ENCODE results near the gene REG4.
A peak's percentile ranks its signal among the peaks of the same experiment; 100 is the strongest.
"Not testable (repeated sequence)": the region's sequence is repeated elsewhere in the genome, so short reads cannot be mapped to it uniquely, and the experiment has no call there.

REG4 gene

DNA sequence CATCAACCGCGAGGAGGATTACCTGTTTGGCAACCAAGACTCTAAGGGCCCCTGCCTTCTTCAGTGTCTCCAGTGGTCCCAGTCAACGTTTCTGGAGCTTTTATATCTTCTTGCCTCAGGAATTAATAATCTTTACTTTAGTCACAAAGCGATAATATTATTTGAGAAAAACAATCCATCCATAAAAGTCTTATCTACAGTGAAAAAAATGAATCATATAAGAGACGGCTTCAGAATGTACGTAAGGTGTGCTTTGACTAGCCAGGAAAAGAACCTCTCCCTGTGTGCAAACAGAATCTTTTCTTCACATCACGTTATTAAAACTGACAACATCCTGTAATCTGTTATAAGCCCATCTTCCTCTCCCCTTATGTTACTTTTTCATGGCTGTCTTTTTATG lies at the start of gene REG4:
Gene REG4 (minus strand): TSS at position 74 of the 400 bp plus-strand sequence. CDS start 2,691 bp downstream, outside the sequence.
- DNase-seq, result no peak

DNA sequence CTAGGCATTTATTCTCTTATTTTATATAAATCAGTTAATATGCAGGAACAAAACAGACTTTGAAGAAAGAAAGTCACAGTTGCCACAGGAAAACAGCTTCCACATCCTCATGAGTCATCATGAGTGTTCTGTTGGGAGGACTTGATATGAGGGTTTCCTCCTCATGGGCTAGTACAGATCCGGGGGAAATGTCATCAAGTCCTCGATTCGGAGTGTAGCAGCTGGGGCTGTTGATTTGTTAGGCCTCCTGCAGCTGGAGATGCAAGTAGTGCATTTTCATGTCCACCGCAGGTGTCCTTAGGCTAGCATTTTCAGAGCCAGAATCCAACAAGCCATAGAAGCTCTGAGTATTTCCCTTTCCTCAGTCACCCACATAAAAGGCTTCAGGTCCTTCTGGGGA lies 48.4 kb upstream of the REG4 start:
- peak; percentile 15 for DNase-seq

DNA sequence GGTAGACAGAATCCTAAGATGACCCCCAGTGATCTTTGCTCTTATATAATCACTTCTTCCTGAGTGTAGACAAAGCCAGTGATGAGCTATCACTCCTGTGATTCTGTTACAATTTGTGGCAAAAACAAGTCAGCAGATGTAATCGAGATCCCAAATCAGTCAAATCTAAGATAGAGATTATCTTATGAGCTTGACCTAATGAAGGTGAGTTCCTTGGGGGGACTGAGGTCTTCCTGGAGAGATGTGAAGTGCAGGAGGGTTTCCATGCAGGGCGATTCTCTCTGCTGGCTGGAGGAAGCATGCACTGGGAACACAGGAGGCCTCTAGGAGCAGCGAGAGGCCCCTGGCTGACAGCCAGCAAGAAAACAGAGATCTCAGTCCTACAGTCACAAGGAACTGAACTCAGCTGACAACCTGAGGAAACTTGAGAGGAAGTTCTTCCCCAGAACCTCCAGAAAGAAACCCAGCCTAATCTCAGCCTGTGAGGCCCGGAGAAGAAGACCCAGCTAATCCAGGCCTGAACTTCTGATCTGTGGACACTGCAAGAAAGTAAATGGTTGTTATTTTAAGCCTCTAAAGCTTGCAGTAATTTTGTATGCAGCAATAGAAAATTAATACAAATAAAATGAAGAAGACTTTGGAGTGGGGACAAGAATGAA lies 47.4 kb upstream of the REG4 start:
- DNase-seq, result not testable (repeated sequence)

DNA sequence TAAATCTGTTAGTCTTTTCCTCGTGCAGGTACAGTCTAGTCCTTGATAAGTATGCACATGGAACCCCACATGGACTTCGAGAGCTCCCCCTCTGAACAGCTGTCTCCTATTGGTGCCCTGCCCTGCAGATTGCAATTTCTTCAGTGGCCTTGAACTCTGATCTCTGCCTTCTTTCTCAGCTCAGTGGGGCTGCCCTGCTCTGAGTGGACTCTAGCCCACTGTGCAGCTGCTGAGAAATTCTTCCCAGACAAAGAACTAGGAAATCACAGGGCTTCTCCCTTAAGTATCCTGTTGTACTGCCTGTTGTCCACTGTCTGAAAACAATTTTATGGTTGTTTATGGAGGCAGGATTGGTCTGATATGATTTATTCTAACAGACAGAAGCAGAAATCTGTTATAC lies 46.9 kb upstream of the REG4 start:
- no peak for DNase-seq

DNA sequence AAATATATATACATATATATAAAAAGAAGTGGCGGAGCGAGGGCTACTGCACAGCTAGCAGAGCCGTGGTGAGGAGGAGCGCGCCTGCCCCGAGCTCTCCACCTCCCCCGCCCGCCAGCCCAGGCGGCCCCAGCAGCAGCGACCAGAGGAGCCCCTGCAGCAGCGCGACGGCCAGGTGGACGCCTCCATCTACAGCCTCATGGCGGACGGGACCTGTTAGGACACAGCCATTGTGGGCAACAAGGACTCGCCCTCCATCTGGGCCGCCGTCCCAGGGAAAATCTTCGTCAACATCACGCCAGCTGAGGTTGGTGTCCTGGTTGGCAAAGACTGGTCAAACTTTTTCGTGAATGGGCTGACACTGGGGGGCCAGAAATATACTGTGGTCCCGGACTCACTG lies 41.9 kb upstream of the REG4 start:
- no peak for DNase-seq

DNA sequence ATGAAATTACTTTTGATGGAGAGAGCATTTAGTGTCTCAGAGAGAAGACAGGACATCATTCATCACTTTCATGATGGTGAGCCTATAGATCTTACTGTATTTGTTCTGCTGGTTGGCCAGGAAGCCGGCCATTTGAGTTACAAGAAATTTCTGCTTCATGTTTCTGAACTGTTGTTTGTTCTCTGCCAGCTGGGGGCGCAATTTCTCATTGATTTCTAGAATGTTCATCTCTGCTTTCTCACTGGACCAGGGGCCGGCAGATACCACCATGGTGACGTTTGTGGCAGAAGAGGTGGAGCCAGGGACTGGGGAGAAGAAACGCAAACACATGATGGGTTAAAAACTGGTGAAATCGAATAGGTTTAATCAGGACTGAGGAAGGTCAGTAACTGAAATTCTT lies 32.9 kb upstream of the REG4 start:
- DNase-seq, result not testable (repeated sequence)

DNA sequence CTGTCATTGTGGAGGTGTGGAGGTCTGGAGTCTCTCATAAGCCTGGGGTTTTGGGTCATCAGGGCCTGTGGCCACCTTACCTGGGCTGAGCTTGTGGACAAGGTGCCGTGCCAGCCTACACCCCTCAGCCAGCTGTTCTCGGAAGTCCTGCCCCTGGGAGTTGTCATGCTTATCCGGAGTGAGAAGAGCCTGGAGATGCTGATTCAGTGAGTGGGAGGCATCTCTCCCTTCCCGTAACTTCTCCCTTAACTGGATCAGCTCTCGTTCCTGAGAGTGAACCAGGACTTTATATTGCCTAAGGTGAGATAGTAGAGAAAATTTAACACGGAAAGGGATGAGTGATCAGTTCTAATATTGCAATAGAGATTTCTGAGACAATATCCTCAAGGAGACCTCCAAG lies 30.0 kb upstream of the REG4 start:
- DNase-seq, result no peak

DNA sequence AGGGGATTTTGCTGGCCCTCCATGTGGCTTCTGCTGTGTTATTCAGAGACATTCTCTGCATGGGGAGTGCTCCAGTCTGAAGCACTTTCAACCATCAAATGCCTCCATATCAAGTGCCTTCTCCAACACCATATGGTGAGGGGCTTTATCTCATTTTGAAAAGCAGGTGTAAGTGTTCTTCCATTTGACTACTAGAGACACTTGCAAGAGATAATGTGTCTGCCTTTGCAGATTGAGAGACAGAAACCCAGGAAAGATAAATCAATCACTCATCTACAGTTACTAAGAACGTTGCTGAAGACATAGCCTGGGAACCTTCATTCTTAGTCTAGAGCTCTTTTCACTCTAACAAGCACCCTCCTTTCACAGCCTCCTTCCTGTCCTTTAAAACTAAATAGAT lies 29.5 kb upstream of the REG4 start:
- no peak for DNase-seq

DNA sequence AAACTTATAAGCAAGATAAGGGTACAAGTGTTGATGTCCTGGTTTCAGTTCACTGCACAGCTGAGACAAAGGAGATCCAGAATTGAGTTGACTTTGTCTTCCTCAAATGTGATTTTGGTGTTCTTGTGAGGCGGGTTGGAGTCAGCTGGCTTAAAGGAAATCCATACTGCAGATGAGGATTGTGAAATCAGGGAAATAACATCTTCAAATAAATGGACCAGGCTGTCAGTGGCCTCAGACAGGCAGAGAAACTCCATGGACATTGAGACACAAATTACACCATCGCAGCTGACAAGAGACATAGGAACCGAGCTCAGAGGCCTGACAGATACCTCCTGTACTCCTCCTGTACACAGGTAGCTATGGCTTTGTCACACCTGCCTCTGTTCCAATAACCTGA lies 27.0 kb upstream of the REG4 start:
- no peak for DNase-seq

DNA sequence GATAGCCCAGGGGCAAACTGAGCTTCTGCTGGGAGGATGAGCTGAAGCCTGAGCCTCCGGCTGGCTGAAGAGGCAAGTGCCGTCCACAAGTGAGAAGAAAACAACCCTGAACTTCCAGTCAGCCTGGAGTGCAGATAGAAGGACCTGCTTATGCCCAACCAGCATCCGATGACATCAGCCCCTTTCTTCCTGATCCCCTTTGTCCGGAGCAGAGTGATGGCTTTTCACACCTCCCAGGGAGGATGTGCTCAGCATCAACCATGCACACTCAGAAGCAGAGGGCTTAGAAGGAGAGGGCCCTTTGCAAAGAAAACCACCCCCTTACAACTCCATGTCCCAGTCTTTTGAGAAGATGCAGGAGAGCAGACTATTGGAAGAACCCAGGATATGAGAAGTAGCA lies 23.7 kb upstream of the REG4 start:
- DNase-seq, result no peak

DNA sequence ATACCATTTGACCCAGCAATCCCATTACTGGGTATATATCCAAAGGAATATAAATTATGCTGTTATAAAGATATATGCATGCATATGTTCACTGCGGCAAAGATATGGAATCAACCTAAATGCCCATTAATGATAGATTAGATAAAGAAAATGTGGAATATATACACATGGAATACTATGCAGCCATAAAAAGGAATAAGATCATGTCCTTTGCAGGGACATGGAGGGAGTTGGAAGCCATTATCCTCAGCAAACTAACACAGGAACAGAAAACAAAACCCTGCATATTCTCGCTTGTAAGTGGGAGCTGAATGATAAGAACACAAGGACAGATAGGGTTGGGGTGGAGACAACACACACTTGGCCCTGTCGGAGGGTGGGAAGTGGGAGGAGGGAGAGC lies 19.8 kb upstream of the REG4 start:
- DNase-seq, result no peak

DNA sequence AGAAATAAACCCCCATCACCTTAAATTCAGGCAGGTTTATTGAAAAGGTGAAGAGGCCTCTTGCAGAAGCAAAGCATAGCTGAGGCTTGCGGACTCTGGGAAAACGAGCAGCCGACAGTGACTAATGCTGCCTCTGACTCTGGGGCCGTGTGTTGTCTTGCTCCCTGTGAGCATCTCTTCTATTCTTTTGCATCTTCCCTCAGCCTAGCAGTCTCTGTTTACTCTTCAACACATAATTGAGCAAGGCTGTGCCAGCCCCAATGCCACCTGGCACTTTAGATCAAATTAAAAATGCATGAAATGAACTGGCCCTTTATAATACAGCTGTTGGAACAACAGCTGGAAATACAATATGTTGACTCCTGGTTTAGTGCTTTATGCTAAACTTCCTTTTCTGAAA lies 18.4 kb upstream of the REG4 start:
- DNase-seq, result no peak

DNA sequence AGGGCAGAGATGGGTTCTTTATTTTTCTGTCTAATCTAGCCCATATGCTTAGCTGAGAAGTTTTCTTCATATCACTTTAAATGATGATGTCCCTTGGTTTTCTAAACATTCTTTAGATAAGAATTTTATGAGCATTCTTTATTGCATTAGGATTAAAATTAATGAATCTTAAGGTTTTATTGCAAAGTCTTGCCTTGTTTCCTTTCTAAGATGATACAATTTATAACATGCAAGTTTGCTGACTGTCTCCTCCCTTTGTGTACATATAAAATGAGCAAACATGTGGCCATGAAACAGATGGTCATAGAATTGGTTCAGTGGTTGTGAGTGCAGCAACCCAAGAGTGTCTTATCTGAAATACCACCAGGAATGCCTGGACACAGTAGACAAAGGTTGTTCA lies 17.7 kb upstream of the REG4 start:
- not testable (repeated sequence) for DNase-seq

DNA sequence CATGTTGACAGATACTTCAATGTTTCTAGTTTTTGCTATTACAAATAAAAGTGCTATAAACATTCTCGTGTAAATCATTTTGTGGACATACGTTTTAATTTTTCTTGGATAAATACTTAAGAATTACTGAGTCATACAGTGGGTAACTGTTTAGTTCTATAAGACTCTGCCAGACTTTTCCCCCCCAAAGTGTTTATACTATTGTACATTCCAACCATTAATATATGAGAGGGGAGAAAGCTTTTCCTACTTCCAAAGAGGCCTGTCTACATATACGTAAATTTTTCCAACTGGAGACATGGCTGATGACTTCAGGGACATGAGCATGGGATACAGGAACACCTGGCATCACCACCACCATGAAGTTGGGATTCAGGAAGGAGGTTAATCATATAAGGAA lies 17.0 kb upstream of the REG4 start:
- no peak for DNase-seq

DNA sequence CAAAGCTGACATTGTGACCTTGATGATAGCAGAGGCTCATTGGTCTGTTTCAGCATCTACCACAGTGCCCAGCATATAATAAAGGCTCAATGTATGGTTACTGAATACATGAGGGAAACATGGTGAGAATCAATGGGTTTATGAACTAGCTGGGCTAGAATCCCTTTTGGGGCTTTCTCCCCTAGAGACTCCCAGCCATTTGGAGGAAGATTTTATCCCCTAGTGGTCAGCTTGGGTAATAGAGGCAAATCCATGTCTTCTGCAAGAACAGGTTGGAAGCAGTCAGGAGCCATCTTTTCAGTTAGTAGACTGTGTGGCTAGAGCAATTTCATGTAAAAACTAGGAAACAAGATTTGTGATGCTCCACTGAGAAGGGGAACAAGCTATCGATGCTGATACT lies 15.8 kb upstream of the REG4 start:
- DNase-seq, result no peak

DNA sequence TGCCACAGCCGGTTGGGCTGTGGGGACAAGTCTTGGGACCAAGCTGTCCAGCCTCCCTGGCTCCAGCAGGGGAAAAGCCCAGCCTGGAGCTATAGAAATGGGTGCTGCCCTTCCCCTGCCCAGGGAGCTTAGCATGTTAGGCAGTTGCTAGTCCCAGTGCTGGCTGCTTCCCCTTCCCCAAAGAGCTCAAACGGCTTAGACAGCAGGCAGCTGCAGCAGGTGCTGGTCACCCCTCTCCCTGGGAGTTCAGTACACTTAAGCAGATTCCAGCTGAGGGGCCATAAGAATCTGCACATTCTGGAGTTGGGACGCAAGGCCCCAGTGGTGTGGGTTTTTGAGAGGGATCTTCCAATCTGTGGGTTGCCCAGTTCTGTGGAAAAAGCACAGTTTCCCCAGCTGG lies 11.1 kb upstream of the REG4 start:
- no peak for DNase-seq

DNA sequence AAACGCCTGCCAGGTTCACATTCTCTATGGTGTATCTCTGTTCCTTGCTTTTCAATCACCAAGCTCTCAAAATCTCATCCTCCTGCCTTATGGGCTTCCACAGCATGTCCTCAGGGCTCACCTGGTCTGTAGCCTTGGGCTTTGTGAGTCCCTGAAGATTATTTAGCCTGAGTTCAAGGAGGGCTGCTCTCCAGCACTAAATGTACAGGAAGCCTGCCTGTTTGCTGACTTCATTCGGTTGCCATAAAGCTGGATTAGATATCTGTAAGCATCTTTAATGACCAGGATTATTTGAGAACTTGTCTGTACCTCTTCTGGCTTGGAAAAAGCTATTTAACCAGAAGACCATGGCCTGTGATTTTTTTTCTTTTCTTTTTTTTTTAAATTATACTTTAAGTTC lies 6.9 kb upstream of the REG4 start:
- no peak for DNase-seq

DNA sequence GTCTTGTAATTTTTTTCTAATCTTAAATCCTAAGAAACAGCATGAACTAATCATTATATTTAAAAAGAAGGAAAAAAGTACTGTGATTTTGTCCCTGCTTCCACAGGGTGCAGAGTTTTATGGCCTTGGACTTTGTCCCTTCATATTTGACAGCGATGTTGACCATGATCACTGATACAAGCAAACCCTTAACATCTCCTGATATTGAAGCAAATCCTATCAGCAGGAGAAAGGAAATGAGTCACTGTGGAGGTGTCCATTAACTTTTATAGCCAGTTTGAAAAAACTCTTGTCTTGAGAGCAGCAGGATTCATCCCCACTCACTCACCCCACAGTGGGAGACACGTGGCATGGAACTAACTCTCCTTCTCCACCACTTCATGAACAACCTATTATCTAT lies 5.1 kb upstream of the REG4 start:
- no peak for DNase-seq

DNA sequence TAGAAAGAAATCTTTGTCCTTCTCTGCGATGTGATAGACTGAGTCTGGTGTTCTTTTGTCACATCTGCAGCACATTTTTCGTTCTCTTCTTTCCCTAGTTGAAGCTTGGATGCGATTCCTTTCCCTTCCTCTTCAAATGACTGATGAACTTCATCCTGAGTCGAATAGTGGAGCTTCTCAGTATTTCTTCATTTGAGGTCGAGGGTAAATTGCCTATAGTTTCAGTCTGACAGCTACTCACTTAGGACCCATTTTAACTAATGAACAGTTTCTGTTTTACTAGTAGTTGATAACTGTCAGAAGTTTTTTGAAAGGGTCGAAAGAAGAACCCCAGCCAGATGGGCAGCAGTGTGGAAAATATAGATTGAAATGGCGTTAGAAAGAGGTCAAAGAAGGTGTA lies 4.7 kb upstream of the REG4 start:
- DNase-seq, result no peak

DNA sequence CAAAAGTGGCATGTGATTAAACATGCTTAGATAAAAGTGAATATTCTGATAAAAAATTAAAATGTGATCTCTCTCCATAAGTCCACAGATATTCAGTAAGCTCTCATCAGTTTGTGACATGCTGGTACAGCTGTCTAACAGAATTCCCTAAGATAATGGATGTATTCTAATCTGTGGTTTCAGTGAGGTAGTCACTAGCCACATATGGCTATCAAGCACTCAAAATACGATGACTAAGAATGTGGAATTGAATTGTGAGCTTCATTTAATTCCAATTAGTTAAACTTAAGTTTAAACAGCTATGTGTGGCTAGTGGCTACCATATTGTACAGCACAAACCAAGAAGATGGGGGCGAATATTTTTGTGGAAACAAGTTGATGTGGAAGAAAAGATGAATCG lies 4.1 kb upstream of the REG4 start:
- no peak for DNase-seq

DNA sequence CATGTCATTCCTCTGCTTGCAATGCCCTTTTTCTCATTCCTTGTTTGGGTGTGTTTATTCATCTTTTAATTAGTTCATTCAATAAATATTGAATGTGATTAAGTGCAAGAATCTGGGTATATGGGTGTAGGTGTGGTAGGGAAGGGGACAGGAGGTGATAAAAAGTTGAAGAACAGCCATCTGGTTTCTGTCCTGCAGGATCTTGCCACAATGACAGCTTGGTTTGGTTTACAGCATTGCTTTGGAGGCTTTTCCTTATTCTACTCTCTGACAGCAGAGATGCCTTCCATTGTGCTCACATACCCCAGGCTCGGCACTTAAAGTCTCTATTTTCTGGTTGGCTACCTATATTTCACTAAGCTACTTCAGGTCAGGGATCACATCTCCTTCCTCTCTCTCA lies 3.0 kb upstream of the REG4 start:
- DNase-seq, result no peak

DNA sequence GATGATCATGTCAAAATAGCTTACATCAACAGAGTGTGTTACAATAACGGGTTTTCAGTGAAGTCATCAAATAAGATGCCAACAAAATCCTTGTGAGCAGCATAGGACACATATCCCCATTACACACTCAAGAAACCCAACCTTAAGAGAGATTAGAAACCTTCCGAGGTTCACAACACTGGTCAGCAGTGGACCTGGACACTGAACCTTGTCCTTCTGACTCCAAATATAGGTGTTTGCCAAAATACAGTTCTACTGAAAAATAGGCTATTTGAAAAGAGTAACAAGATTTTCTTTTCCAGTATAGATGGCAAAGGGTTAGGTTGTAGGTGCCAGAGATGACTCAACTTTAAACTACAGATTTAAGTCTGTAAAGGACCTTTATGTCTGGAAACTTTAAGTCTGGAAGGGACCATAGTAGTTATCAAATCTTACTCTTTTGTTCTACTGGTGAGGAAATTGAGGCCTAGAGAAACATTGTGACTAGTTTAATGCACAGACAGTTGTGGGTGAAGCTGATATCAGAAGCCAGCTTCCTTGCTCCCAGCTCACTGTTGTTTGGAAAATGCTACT lies 811 bp upstream of the REG4 start:
- no peak for DNase-seq

DNA sequence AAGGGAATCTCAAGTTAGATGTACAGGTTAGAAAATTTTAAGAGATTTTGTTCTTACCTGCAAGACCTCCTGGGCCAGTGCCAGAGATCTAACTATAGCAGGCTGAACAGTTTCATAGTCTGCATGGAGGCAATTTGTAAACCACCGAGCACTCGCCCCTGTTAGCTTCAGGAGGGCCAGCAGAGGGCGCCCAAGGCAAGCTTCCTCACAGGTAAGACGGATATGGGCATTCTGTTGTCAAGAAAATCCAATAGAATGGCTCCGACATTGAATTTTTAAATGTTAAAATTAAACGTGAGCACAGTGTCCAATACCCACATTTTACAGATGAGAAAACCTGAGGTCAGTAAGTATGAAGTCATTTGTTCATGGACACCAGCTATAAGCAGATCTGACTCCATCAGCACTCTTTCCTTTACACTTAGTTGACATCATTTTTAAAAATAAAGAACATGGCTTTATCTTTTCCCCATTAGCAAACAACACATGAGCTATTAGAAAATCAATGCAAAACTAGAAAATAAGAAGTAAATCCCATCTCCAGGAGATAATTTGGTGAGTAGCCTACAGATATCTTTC lies 2.2 kb downstream of the REG4 start:
- DNase-seq, result peak; percentile 78

DNA sequence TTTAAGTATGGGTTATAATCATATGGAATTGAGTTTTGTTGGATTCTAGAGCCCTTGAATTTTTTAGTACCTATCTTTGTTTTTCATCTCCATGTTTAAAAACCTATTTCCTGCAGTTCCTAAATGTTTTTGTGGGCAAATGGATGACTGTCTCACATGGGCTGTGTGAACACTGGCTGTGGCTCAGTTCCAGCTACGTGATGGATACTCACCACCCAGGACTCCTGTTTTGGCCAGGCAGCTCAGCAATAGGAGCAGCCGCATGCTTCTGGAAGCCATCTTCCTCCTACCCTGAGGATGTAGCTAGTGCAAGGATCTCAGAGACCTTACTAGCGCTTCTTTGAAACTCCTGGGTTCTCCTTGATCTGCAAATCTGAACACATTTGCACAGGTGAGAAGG lies 2.8 kb downstream of the REG4 start:
- no peak for DNase-seq

DNA sequence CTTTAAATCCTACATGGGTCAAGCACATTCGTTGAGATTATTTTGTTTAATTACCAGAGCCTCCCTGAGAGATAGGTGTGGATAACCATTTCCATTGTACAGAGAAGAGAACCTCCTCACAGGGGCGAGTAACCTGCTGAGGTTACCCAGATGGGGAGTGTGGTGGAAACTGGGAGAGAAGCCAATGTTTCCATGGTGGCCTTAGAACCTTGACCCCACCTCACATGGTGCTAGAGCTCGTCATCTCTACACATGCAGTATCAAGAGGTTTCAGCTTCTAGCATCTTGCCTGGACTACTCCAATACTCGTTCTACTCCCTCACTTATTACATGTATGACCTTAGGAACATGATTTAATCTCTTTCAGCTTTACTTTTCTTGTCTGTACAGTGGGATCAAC lies 4.8 kb downstream of the REG4 start:
- no peak for DNase-seq
